IMR-90 (cell line): ENCODE data around the gene CDK12. TPM values are rescaled to one million over a fixed set of nuclear protein-coding genes. Genes with fewer than 3 reads are reported as not detected.

Experiments used
- ATAC-seq: fragments of 200-7000 bp; cut with Tn5 transposase; 2 replicates; pipeline ENCODE4 v1.9.1; 2020; ENCODE audit warnings: low read depth, mild to moderate bottlenecking, moderate library complexity
- BruUV-seq: library from RNA; stranded (reverse); fragments of 400-500 nt; replicated peaks from 2 replicates; lab custom pipeline; 2021; lab: Mats Ljungman, UMichigan
- CTCF ChIA-PET: fragments of 300-600 bp; formaldehyde crosslinking; extraction: SDS; loops from one replicate; lab custom pipeline; 2021; ENCODE audit warnings: antibody characterized with exemption; lab: Yijun Ruan, JAX
- POLR2A ChIA-PET: fragments of 300-600 bp; sonication (Branson Sonifier 250); formaldehyde crosslinking; loops from one replicate; lab custom pipeline; 2022; ENCODE audit warnings: antibody characterized with exemption; ENCODE audit not compliant: unreplicated experiment; lab: Charles Lee
- DNase-seq: peaks from one replicate; pipeline ENCODE4 v3.0.0; 2013
- H2AFZ ChIP-seq: replicated peaks from 2 replicates; pipeline ENCODE3; 2013; ENCODE audit warnings: low read length, mild to moderate bottlenecking; ENCODE audit not compliant: poor library complexity
- H2AK5ac ChIP-seq: 2 replicates; pipeline ENCODE4 v1.6.1; 2013; ENCODE audit warnings: low read depth, low read length, inconsistent platforms
- H2AK9ac ChIP-seq: replicated peaks from 2 replicates; pipeline ENCODE3; 2013; ENCODE audit warnings: mild to moderate bottlenecking, low read depth, low read length, moderate library complexity; ENCODE audit not compliant: poor library complexity
- H2BK120ac ChIP-seq: 2 replicates; pipeline ENCODE4 v1.6.1; 2013; ENCODE audit warnings: low read depth, low read length, inconsistent platforms
- H2BK15ac ChIP-seq: 3 replicates; pipeline ENCODE4 v1.6.1; 2013; ENCODE audit warnings: low read depth, low read length, inconsistent platforms
- H2BK20ac ChIP-seq: 2 replicates; pipeline ENCODE4 v1.6.1; 2013; ENCODE audit warnings: low read depth, mild to moderate bottlenecking, inconsistent platforms, low read length, moderate library complexity
- H2BK5ac ChIP-seq: 2 replicates; pipeline ENCODE4 v1.6.1; 2013; ENCODE audit warnings: mild to moderate bottlenecking, low read depth, low read length, inconsistent platforms; ENCODE audit not compliant: poor library complexity, severe bottlenecking
- H3K14ac ChIP-seq: replicated peaks from 2 replicates; pipeline ENCODE4 v1.6.1; 2013; ENCODE audit warnings: low read depth, low read length, inconsistent platforms
- H3K18ac ChIP-seq: 2 replicates; pipeline ENCODE4 v1.6.1; 2013; ENCODE audit warnings: low read depth, low read length, control low read depth
- H3K23ac ChIP-seq: 2 replicates; pipeline ENCODE4 v1.6.1; 2013; ENCODE audit warnings: low read depth, low read length, inconsistent platforms
- H3K27ac ChIP-seq: 2 replicates; pipeline ENCODE4 v1.5.1; 2013; ENCODE audit warnings: mild to moderate bottlenecking, control low read depth, low read length; ENCODE audit not compliant: insufficient read depth
- H3K27me3 ChIP-seq: 2 replicates; pipeline ENCODE4 v1.6.1; 2013; ENCODE audit warnings: low read length; ENCODE audit not compliant: control insufficient read depth, insufficient read depth
- H3K36me3 ChIP-seq: 2 replicates; pipeline ENCODE4 v1.6.1; 2013; ENCODE audit warnings: low read length, mixed read lengths; ENCODE audit not compliant: control insufficient read depth, insufficient read depth
- H3K4ac ChIP-seq: 2 replicates; pipeline ENCODE4 v1.6.1; 2013; ENCODE audit warnings: low read depth, low read length, inconsistent platforms
- H3K4me1 ChIP-seq: 2 replicates; pipeline ENCODE4 v1.6.1; 2013; ENCODE audit warnings: low read length, mixed read lengths; ENCODE audit not compliant: control insufficient read depth, insufficient read depth
- H3K4me2 ChIP-seq: 2 replicates; pipeline ENCODE4 v1.6.1; 2013; ENCODE audit warnings: low read depth, mild to moderate bottlenecking, control low read depth, low read length, moderate library complexity
- H3K4me3 ChIP-seq: 2 replicates; pipeline ENCODE4 v1.5.1; 2013; ENCODE audit warnings: low read depth, mild to moderate bottlenecking, control low read depth, low read length, moderate library complexity; ENCODE audit not compliant: insufficient read depth
- H3K56ac ChIP-seq: 2 replicates; pipeline ENCODE4 v1.6.1; 2013; ENCODE audit warnings: low read length, inconsistent platforms; ENCODE audit not compliant: insufficient read depth; ENCODE audit errors: extremely low read depth
- H3K79me1 ChIP-seq, 2 experiments: 2 replicates each; pipeline ENCODE4 v1.6.1; 2013; ENCODE audit warnings: low read length in 2 of 2, inconsistent platforms in 1 of 2, low read depth in 1 of 2
- H3K9ac ChIP-seq: 2 replicates; pipeline ENCODE4 v1.6.1; 2013; ENCODE audit warnings: low read depth, low read length, control low read depth
- H3K9me1 ChIP-seq: 2 replicates; pipeline ENCODE4 v1.6.1; 2013; ENCODE audit warnings: low read length, inconsistent platforms; ENCODE audit not compliant: insufficient read depth
- H3K9me3 ChIP-seq: 2 replicates; pipeline ENCODE4 v1.6.1; 2013; ENCODE audit warnings: low read length; ENCODE audit not compliant: control insufficient read depth, insufficient read depth
- H4K20me1 ChIP-seq: 2 replicates; pipeline ENCODE4 v1.6.1; 2013; ENCODE audit warnings: low read length, inconsistent platforms; ENCODE audit not compliant: insufficient read depth
- H4K5ac ChIP-seq: 2 replicates; pipeline ENCODE4 v1.6.1; 2013; ENCODE audit warnings: mild to moderate bottlenecking, low read depth, low read length, control low read depth
- H4K8ac ChIP-seq, 2 experiments: 2 replicates each; pipeline ENCODE4 v1.6.1; 2013; ENCODE audit warnings: low read depth in 2 of 2, low read length in 2 of 2, control low read depth in 1 of 2, inconsistent platforms in 1 of 2
- H4K91ac ChIP-seq: 2 replicates; pipeline ENCODE4 v1.6.1; 2013; ENCODE audit warnings: low read depth, low read length, inconsistent platforms; ENCODE audit not compliant: insufficient read depth
- MAZ ChIP-seq: IDR thresholded peaks from 2 replicates; pipeline ENCODE4 v1.6.1; 2012; ENCODE audit warnings: low read depth, mild to moderate bottlenecking, low read length, improper control_type of control experiment, moderate library complexity, borderline replicate concordance
- WGBS, 2 experiments: methylation state at CpG; one replicate each; pipeline versions ENCODE4 v1.1.5 to v1.1.7; 2013; ENCODE audit warnings: missing lambda C conversion rate in 2 of 2; ENCODE audit not compliant: insufficient read length in 1 of 2; ENCODE audit errors: extremely low coverage in 2 of 2; 5-methylcytosine and 5-hydroxymethylcytosine counted together
- dilution Hi-C: fragments of 300-500 bp; cut with HindIII; formaldehyde crosslinking; loops from one replicate; pipeline ENCODE4 v1.14.3; 2018; ENCODE audit warnings: low sequenced_read_pairs; ENCODE audit not compliant: unreplicated experiment
- in situ Hi-C: fragments of 300-500 bp; cut with MboI; formaldehyde crosslinking; loops from 3 replicates; pipeline ENCODE4 v1.14.3; 2019; ENCODE audit warnings: low sequenced_read_pairs, inconsistent platforms, mixed read lengths
- intact Hi-C: fragments of 100-400 bp; cut with micrococcal nuclease; formaldehyde crosslinking; loops from 2 replicates; pipeline ENCODE4 v1.10.0; 2022
- polyA plus RNA-seq, 3 experiments: library from polyadenylated mRNA; depleted of rRNA; stranded (reverse); fragments of >200 nt; gene quantifications; 2 replicates each; pipeline ENCODE4 v1.2.3, GENCODE V29; 2012; ENCODE audit warnings: low replicate concordance in 1 of 3
- total RNA-seq: library from RNA; depleted of rRNA; stranded (reverse); fragments of >200 nt; gene quantifications from 2 replicates; pipeline ENCODE4 v1.2.3, GENCODE V29; 2012

The CDK12 gene
- total and polyA plus RNA-seq, 2 of the 4 experiments (the other 2 are of a cell fraction) = 16.1 to 27.1 TPM

GRCh38 chr17:39450051-39450450, 11.2 kb upstream of the CDK12 start:
- ATAC-seq (no peak), DNase-seq (no peak)
- Histone ChIP-seq H4K5ac (no peak overlapping the region), H3K14ac (no peak overlapping the region), H3K4me2 (peak overlapping the region; percentile 88), H2BK15ac (no peak overlapping the region), H3K9me3 (no peaks in the 10 kb centered on the region), H2AFZ (no peak overlapping the region), H3K27me3 (no peaks in the 10 kb centered on the region), H3K27ac (no peak overlapping the region), H3K36me3 (peaks cover 17% of the 10 kb centered on the region), H2BK5ac (no peak overlapping the region), H4K8ac (no peak overlapping the region), H3K18ac (no peak overlapping the region), H2AK9ac (no peak overlapping the region), H3K4ac (no peak overlapping the region), H2BK20ac (no peak overlapping the region), H3K4me3 (peak overlapping the region; percentile 91; the same call in 1 of the 2 replicates), H4K20me1 (peaks cover 4% of the 10 kb centered on the region; the same call in 1 of the 2 replicates), H3K79me1 (peaks cover 19 to 41% of the 10 kb centered on the region in 2 experiments), H3K56ac (no peak overlapping the region), H3K9me1 (peaks cover 3% of the 10 kb centered on the region; the same call in 1 of the 2 replicates), H3K4me1 (peaks cover 3% of the 10 kb centered on the region; the same call in 1 of the 2 replicates), H3K9ac (peak overlapping the region; percentile 99; the same call in 1 of the 2 replicates), H3K23ac (no peak overlapping the region), H4K91ac (no peak overlapping the region), H2BK120ac (no peak overlapping the region), H2AK5ac (no peak overlapping the region)
- 79% methylated on average over 11 of the region's 13 CpGs; no CpG with 5 or more reads in 1 of the 2 experiments for WGBS, 2 experiments
- CTCF ChIA-PET = interaction anchor here (1.0 kb wide), 1 partner anchor 31 kb away, joined by 3 read pairs; no protein-coding TSS in a partner anchor
- dilution Hi-C loops = no loop called here
- intact Hi-C loops = no loop called here
- POLR2A ChIA-PET = interaction anchor here (0.7 to 1.6 kb wide), 2 partner anchors 11 to 178 kb away, joined by 9 to 19 read pairs; partner anchors contain the start of gene CDK12
- no TSS peak for BruUV-seq
- no peak for TF ChIP-seq MAZ
- in situ Hi-C loops = no loop called here
